Measurements from ENCODE around the gene ADGRV1. TPM values are rescaled to one million over a fixed set of nuclear protein-coding genes. Genes with fewer than 3 reads are reported as not detected.

ADGRV1 gene
- total and polyA plus RNA-seq, 9 of the 15 experiments (the other 6 are each of a cell fraction or from before 2014, with no cell fraction given): 21.7 to 156 (median 58.2) TPM

- no peak for FAIRE-seq
- Histone ChIP-seq H3K9ac (ENCODE audit: insufficient read depth in 1 of 2, low read depth in 2 of 2, low read length in 2 of 2) (no peak overlapping the region), H3K4me3 (no peak overlapping the region), H3K4me1 (replicated peaks in 1 of 2; ENCODE audit: control insufficient read depth in 2 of 2, insufficient read depth in 2 of 2, low read length in 2 of 2) (no peaks in the 10 kb centered on the region), H2AFZ (ENCODE audit: low read depth, low read length) (no peak overlapping the region), H3K27me3 (ENCODE audit: control insufficient read depth in 2 of 2, insufficient read depth in 2 of 2, low read length in 2 of 2) (no peaks in the 10 kb centered on the region), H3K27ac (ENCODE audit: extremely low read depth, low read depth, low read length) (no peak overlapping the region), H4K20me1 (replicated peaks; ENCODE audit: control insufficient read depth, insufficient read depth, low read length) (no peaks in the 10 kb centered on the region), H3K9me1 (ENCODE audit: control insufficient read depth, insufficient read depth, low read length) (no peaks in the 10 kb centered on the region), H3K36me3 (ENCODE audit: control insufficient read depth, insufficient read depth, low read length) (peaks cover 35% of the 10 kb centered on the region; the same call in 2 of the 3 replicates), H3K79me2 (ENCODE audit: control insufficient read depth, insufficient read depth, low read length) (no peaks in the 10 kb centered on the region), H3K4me2 (ENCODE audit: insufficient read depth, low read length) (no peak overlapping the region), H3K9me3 (replicated peaks; ENCODE audit: control insufficient read depth, insufficient read depth, low read depth, low read length) (peaks cover 1% of the 10 kb centered on the region; the same call in 1 of the 2 replicates)
- no TSS peak for BruUV-seq (replicated peaks)
- ChIA-PET CTCF (ENCODE audit: low intra/inter-chr PET ratio) (interaction anchor here (1.9 kb wide), 1 partner anchor 617 kb away, joined by 5 read pairs; no protein-coding TSS in a partner anchor), POLR2A (interaction anchor here (1.2 kb wide), 1 partner anchor 10 kb away, joined by 3 read pairs; no protein-coding TSS in a partner anchor)
- intact Hi-C loops (cut with micrococcal nuclease): loop anchor here (5.0 kb wide), 1 partner anchor 614 kb away; no protein-coding TSS in a partner anchor
- whole genome bisulfite sequencing (ENCODE audit: insufficient coverage, low coverage, missing lambda C conversion rate): 80% methylated on average over 4 of the region's 4 CpGs
- TF ChIP-seq CREM (IDR thresholded peaks at IDR 0.05; ENCODE audit: low read depth) (no peak), ARNT (IDR thresholded peaks at IDR 0.05) (no peak), CEBPB (tag; IDR thresholded peaks at IDR 0.05) (no peak), GTF2F1 (IDR thresholded peaks at IDR 0.05; ENCODE audit: low read depth, low read length) (no peak), KLF10 (CRISPR knock-in tag; IDR thresholded peaks at IDR 0.05) (no peak), ZNF589 (CRISPR knock-in tag; IDR thresholded peaks at IDR 0.05; ENCODE audit: low read depth) (no peak), NR3C1 (CRISPR knock-in tag; IDR thresholded peaks at IDR 0.05) (no peak), MED1 (CRISPR knock-in tag; IDR thresholded peaks at IDR 0.05; ENCODE audit: borderline replicate concordance) (no peak), MTF1 (CRISPR knock-in tag; IDR thresholded peaks at IDR 0.05; ENCODE audit: borderline replicate concordance) (no peak), NRF1 (conservative IDR thresholded peaks at IDR 0.05 in 1 of 2, IDR thresholded peaks at IDR 0.05 in 1 of 2) (no peak), CXXC5 (CRISPR knock-in tag; IDR thresholded peaks at IDR 0.05) (no peak)
- TF ChIP-seq, protein P1, sequence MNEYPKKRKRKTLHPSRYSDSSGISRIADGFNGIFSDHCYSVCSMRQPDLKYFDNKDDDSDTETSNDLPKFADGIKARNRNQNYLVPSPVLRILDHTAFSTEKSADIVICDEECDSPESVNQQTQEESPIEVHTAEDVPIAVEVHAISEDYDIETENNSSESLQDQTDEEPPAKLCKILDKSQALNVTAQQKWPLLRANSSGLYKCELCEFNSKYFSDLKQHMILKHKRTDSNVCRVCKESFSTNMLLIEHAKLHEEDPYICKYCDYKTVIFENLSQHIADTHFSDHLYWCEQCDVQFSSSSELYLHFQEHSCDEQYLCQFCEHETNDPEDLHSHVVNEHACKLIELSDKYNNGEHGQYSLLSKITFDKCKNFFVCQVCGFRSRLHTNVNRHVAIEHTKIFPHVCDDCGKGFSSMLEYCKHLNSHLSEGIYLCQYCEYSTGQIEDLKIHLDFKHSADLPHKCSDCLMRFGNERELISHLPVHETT (CRISPR knock-in tag; conservative IDR thresholded peaks at IDR 0.05 in 1 of 2, IDR thresholded peaks at IDR 0.05 in 1 of 2): no peak
- in situ Hi-C loops (cut with MboI): no loop called here
- DNase-seq (ENCODE audit: extremely low read depth in 1 of 4, low spot score in 3 of 4): peak in 1 of 4 experiments; percentile 17
- ATAC-seq: no peak
Observed at GRCh38 chr5:90803381-90803780, 244.8 kb downstream of the ADGRV1 start.

Data from K562 (cell line).